ENCODE data around the gene FOXJ1.

The FOXJ1 gene

DNA sequence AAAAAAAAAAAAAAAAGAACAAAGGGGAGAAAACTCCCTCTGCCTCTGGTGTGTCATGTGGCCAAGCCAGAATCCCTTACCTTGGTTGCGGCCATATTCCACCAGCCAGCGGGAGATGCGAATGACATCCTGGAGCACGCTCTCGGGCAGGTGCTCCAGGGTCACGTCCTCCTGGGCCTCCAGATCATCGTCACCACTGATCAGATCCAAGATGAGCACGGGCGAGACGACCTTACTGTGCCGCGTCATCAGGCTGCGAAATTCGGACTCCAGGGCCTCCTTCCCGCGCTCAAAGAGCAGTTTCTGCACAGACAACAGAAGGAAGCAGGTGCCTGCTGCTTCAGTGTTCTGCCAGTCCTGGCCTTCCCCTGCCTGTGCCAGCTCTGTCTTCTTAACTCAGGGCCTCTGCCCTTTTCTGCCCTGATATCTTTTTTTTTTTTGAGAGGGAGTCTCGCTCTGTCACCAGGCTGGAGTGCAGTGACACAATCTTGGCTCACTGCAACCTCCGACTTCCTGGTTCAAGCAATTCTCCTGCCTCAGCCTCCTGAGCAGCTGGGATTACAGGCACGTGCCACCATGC lies 43.2 kb downstream of the FOXJ1 start:
- POLR2A ChIA-PET = interaction anchor here (0.6 kb wide), 1 partner anchor 20 kb away, joined by 3 read pairs; no protein-coding TSS in a partner anchor
- H3K9me3 ChIP-seq (ENCODE audit: control insufficient read depth, insufficient read depth, low read depth, low read length) = no peaks in the 10 kb centered on the region

DNA sequence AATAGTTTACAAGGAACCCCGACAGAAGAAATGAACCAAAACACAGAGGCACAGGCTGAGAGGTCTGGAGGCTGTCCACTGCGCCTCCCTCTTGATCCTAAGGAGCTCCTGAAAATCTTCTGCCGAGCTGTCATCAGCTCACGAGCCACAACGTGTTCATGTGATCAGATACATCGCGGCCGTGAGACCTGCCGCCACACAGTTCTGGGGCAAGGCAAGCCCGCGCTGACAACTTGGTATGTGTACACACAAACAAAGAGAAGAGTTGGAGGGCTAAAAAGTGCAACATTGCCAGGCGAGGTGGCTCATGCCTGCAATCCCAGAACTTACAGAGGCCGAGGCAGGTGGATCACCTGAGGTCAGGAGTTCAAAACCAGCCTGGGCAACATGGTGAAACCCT lies 45.1 kb downstream of the FOXJ1 start:
- no peak overlapping the region for H3K4me3 ChIP-seq (ENCODE audit: low read depth, low read length)
- no peaks in the 10 kb centered on the region for H3K4me1 ChIP-seq (ENCODE audit: control insufficient read depth, insufficient read depth, low read length)
- ChIA-PET POLR2A (interaction anchor here (2.0 kb wide), 1 partner anchor 10 kb away, joined by 6 read pairs; no protein-coding TSS in a partner anchor), CTCF (interaction anchor here (0.7 to 0.8 kb wide), 4 partner anchors 15 to 184 kb away, joined by 3 to 4 read pairs (median 4); no protein-coding TSS in a partner anchor)
- peak overlapping the region; percentile 31; the same call in 1 of the 2 replicates for H3K27ac ChIP-seq (ENCODE audit: extremely low read depth, low read depth, low read length)
- H3K9me3 ChIP-seq (ENCODE audit: control insufficient read depth, insufficient read depth, low read depth, low read length) = no peaks in the 10 kb centered on the region
- TF ChIP-seq SALL2 (tag by site-specific recombination; IDR thresholded peaks at IDR 0.05; ENCODE audit: borderline replicate concordance) (no peak), GLI4 (tag by site-specific recombination; IDR thresholded peaks at IDR 0.05) (no peak), ZNF404 (tag by site-specific recombination; IDR thresholded peaks at IDR 0.05) (no peak), ZNF501 (tag by site-specific recombination; IDR thresholded peaks at IDR 0.05) (no peak), HOXD13 (CRISPR knock-in tag; IDR thresholded peaks at IDR 0.05; ENCODE audit: borderline replicate concordance) (no peak), ZNF777 (tag by site-specific recombination; IDR thresholded peaks at IDR 0.05; ENCODE audit: borderline replicate concordance) (no peak), ZNF837 (tag by site-specific recombination; IDR thresholded peaks at IDR 0.05) (no peak), ZFP37 (tag by site-specific recombination; IDR thresholded peaks at IDR 0.05) (no peak), KLF8 (tag by site-specific recombination; IDR thresholded peaks at IDR 0.05) (no peak), ZNF768 (tag by site-specific recombination; IDR thresholded peaks at IDR 0.05) (no peak), ZNF473 (tag by site-specific recombination; IDR thresholded peaks at IDR 0.05) (no peak), ZNF701 (tag by site-specific recombination; IDR thresholded peaks at IDR 0.05) (no peak), ZNF76 (tag by site-specific recombination; IDR thresholded peaks at IDR 0.05; ENCODE audit: borderline replicate concordance, low read depth) (no peak), ZNF664 (tag by site-specific recombination; IDR thresholded peaks at IDR 0.05) (no peak)
- H3K36me3 ChIP-seq (ENCODE audit: control insufficient read depth in 2 of 2, insufficient read depth in 1 of 2, low read length in 2 of 2) = peaks cover 57 to 87% of the 10 kb centered on the region in 2 experiments

More for the DNA sequence above, 43.2 kb downstream of the FOXJ1 start:
- Histone ChIP-seq H3K4me3 (ENCODE audit: low read depth, low read length) (no peak overlapping the region), H3K4me1 (ENCODE audit: control insufficient read depth, insufficient read depth, low read length) (no peaks in the 10 kb centered on the region), H3K36me3 (ENCODE audit: control insufficient read depth in 2 of 2, insufficient read depth in 1 of 2, low read length in 2 of 2) (peaks cover 65 to 85% of the 10 kb centered on the region in 2 experiments), H3K27ac (ENCODE audit: extremely low read depth, low read depth, low read length) (no peak overlapping the region)
- TF ChIP-seq ZNF776 (tag by site-specific recombination; IDR thresholded peaks at IDR 0.05; ENCODE audit: borderline replicate concordance) = no peak
- no peak for TF ChIP-seq ZNF571 (tag by site-specific recombination; IDR thresholded peaks at IDR 0.05)
- no peak for TF ChIP-seq ZBTB21 (tag by site-specific recombination; IDR thresholded peaks at IDR 0.05)
- TF ChIP-seq, protein P1, sequence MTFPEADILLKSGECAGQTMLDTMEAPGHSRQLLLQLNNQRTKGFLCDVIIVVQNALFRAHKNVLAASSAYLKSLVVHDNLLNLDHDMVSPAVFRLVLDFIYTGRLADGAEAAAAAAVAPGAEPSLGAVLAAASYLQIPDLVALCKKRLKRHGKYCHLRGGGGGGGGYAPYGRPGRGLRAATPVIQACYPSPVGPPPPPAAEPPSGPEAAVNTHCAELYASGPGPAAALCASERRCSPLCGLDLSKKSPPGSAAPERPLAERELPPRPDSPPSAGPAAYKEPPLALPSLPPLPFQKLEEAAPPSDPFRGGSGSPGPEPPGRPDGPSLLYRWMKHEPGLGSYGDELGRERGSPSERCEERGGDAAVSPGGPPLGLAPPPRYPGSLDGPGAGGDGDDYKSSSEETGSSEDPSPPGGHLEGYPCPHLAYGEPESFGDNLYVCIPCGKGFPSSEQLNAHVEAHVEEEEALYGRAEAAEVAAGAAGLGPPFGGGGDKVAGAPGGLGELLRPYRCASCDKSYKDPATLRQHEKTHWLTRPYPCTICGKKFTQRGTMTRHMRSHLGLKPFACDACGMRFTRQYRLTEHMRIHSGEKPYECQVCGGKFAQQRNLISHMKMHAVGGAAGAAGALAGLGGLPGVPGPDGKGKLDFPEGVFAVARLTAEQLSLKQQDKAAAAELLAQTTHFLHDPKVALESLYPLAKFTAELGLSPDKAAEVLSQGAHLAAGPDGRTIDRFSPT (tag by site-specific recombination; IDR thresholded peaks at IDR 0.05) = no peak
- TF ChIP-seq ZNF114 (tag by site-specific recombination; IDR thresholded peaks at IDR 0.05) = no peak
- CTCF ChIA-PET = no interaction called here

DNA sequence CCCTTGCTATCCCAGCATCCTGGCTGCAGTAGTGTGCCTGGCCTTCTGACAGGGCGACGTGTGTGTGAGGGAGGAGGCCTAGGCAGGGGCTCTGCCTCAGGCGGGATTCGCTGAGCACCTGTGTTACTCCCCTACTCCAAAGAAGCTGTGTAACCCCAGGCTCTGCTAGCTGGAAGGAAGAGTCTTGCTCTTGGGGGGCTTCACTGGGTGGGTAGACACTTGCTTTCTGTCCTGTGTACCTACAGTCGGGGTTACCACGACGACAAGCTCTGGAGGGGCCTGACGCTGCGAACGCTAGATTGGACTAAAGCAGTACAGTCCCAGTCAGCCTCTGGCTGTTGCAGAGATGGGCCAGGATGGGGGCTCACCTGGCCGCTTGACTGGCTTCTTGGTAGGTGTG lies 47.0 kb downstream of the FOXJ1 start:
- Histone ChIP-seq H3K36me3 (ENCODE audit: control insufficient read depth in 2 of 2, insufficient read depth in 1 of 2, low read length in 2 of 2) (peaks cover 38 to 90% of the 10 kb centered on the region in 2 experiments), H3K4me3 (ENCODE audit: low read depth, low read length) (no peak overlapping the region), H3K9me3 (ENCODE audit: control insufficient read depth, insufficient read depth, low read depth, low read length) (no peaks in the 10 kb centered on the region), H3K27ac (ENCODE audit: extremely low read depth, low read depth, low read length) (no peak overlapping the region), H3K4me1 (ENCODE audit: control insufficient read depth, insufficient read depth, low read length) (no peaks in the 10 kb centered on the region)
- CTCF ChIA-PET = interaction anchor here (0.6 to 1.4 kb wide), 4 partner anchors 14 to 305 kb away, joined by 3 to 6 read pairs (median 3); no protein-coding TSS in a partner anchor
- POLR2A ChIA-PET = no interaction called here
- no peak for TF ChIP-seq ZBTB7A (tag by site-specific recombination; IDR thresholded peaks at IDR 0.05; ENCODE audit: low read depth)
- TF ChIP-seq ZNF19 (tag by site-specific recombination; IDR thresholded peaks at IDR 0.05; ENCODE audit: low read depth) = no peak
- no peak for TF ChIP-seq KLF9 (tag by site-specific recombination; IDR thresholded peaks at IDR 0.05; ENCODE audit: low read depth)
- no peak for TF ChIP-seq ZNF274 (IDR thresholded peaks at IDR 0.05; ENCODE audit: low read length)
- TF ChIP-seq ZNF274 (tag by site-specific recombination; IDR thresholded peaks at IDR 0.05; ENCODE audit: borderline replicate concordance) = no peak
- TF ChIP-seq ZNF10 (tag by site-specific recombination; IDR thresholded peaks at IDR 0.05) = no peak
- TF ChIP-seq, protein P2, sequence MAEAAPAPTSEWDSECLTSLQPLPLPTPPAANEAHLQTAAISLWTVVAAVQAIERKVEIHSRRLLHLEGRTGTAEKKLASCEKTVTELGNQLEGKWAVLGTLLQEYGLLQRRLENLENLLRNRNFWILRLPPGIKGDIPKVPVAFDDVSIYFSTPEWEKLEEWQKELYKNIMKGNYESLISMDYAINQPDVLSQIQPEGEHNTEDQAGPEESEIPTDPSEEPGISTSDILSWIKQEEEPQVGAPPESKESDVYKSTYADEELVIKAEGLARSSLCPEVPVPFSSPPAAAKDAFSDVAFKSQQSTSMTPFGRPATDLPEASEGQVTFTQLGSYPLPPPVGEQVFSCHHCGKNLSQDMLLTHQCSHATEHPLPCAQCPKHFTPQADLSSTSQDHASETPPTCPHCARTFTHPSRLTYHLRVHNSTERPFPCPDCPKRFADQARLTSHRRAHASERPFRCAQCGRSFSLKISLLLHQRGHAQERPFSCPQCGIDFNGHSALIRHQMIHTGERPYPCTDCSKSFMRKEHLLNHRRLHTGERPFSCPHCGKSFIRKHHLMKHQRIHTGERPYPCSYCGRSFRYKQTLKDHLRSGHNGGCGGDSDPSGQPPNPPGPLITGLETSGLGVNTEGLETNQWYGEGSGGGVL (tag by site-specific recombination; IDR thresholded peaks at IDR 0.05) = no peak
- TF ChIP-seq, protein P3, sequence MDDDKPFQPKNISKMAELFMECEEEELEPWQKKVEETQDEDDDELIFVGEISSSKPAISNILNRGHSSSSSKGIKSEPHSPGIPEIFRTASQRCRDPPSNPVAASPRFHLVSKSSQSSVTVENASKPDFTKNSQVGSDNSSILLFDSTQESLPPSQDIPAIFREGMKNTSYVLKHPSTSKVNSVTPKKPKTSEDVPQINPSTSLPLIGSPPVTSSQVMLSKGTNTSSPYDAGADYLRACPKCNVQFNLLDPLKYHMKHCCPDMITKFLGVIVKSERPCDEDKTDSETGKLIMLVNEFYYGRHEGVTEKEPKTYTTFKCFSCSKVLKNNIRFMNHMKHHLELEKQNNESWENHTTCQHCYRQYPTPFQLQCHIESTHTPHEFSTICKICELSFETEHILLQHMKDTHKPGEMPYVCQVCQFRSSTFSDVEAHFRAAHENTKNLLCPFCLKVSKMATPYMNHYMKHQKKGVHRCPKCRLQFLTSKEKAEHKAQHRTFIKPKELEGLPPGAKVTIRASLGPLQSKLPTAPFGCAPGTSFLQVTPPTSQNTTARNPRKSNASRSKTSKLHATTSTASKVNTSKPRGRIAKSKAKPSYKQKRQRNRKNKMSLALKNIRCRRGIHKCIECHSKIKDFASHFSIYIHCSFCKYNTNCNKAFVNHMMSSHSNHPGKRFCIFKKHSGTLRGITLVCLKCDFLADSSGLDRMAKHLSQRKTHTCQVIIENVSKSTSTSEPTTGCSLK (tag by site-specific recombination; IDR thresholded peaks at IDR 0.05) = no peak
- TF ChIP-seq ZNF677 (tag by site-specific recombination; IDR thresholded peaks at IDR 0.05) = no peak

Data from HEK293 (cell line).